ENCODE results near the gene ADAM30.

DNA sequence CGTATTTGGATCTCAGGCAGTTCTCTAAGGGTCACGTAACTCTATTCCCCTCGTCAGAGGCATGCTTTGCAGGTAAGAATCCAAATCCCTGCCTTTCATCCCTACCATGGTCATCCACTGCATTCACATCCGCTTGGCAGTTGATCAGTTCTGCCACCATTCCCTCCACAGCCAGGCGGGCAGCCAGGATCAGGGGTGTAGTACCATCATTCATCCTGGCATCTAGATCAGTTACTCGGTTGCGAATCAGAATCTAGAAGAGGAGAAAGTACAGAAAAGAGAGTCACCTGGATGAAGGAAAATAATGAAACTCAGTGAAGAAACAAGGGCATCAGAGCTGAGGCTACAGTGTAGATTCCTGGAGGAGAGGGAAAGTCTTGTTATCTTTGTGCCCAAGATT lies 22.0 kb upstream of the ADAM30 start:
- TF ChIP-seq POLR2AphosphoS5 (IDR thresholded peaks at IDR 0.05; ENCODE audit: low read depth, low read length) (no peak), TCF7L2 (IDR thresholded peaks at IDR 0.05; ENCODE audit: low read depth, low read length) (no peak)
- TF ChIP-seq, protein P1, sequence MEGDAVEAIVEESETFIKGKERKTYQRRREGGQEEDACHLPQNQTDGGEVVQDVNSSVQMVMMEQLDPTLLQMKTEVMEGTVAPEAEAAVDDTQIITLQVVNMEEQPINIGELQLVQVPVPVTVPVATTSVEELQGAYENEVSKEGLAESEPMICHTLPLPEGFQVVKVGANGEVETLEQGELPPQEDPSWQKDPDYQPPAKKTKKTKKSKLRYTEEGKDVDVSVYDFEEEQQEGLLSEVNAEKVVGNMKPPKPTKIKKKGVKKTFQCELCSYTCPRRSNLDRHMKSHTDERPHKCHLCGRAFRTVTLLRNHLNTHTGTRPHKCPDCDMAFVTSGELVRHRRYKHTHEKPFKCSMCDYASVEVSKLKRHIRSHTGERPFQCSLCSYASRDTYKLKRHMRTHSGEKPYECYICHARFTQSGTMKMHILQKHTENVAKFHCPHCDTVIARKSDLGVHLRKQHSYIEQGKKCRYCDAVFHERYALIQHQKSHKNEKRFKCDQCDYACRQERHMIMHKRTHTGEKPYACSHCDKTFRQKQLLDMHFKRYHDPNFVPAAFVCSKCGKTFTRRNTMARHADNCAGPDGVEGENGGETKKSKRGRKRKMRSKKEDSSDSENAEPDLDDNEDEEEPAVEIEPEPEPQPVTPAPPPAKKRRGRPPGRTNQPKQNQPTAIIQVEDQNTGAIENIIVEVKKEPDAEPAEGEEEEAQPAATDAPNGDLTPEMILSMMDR (IDR thresholded peaks at IDR 0.05) = no peak
- TF ChIP-seq, protein P2, sequence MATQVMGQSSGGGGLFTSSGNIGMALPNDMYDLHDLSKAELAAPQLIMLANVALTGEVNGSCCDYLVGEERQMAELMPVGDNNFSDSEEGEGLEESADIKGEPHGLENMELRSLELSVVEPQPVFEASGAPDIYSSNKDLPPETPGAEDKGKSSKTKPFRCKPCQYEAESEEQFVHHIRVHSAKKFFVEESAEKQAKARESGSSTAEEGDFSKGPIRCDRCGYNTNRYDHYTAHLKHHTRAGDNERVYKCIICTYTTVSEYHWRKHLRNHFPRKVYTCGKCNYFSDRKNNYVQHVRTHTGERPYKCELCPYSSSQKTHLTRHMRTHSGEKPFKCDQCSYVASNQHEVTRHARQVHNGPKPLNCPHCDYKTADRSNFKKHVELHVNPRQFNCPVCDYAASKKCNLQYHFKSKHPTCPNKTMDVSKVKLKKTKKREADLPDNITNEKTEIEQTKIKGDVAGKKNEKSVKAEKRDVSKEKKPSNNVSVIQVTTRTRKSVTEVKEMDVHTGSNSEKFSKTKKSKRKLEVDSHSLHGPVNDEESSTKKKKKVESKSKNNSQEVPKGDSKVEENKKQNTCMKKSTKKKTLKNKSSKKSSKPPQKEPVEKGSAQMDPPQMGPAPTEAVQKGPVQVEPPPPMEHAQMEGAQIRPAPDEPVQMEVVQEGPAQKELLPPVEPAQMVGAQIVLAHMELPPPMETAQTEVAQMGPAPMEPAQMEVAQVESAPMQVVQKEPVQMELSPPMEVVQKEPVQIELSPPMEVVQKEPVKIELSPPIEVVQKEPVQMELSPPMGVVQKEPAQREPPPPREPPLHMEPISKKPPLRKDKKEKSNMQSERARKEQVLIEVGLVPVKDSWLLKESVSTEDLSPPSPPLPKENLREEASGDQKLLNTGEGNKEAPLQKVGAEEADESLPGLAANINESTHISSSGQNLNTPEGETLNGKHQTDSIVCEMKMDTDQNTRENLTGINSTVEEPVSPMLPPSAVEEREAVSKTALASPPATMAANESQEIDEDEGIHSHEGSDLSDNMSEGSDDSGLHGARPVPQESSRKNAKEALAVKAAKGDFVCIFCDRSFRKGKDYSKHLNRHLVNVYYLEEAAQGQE (IDR thresholded peaks at IDR 0.05; ENCODE audit: insufficient read depth in 1 of 2, low read depth in 2 of 2, low read length in 1 of 2) = no peak
